ENCODE data around the gene ABHD8.

ABHD8 gene

GRCh38 chr19:17333611-17334413 lies 30.6 kb upstream of the ABHD8 start:
- FAIRE-seq, result no peak

GRCh38 chr19:17332677-17333581 lies 29.7 kb upstream of the ABHD8 start:
- no peak for FAIRE-seq

GRCh38 chr19:17332360-17332676 lies 29.1 kb upstream of the ABHD8 start:
- FAIRE-seq, result no peak

GRCh38 chr19:17331045-17331558 lies 27.9 kb upstream of the ABHD8 start:
- no peak for FAIRE-seq

GRCh38 chr19:17330262-17331044 lies 27.2 kb upstream of the ABHD8 start:
- no peak for FAIRE-seq

- FAIRE-seq, result no peak
These were observed 26.4 kb upstream of the ABHD8 start for GRCh38 chr19:17329366-17330261.

- no peak for FAIRE-seq
These were observed 25.5 kb upstream of the ABHD8 start for GRCh38 chr19:17328517-17329365.

- no peak for FAIRE-seq
These were observed 24.7 kb upstream of the ABHD8 start for GRCh38 chr19:17327654-17328516.

- FAIRE-seq, result no peak
These were observed 23.9 kb upstream of the ABHD8 start for GRCh38 chr19:17327068-17327653.

- no peak for FAIRE-seq
These were observed 23.4 kb upstream of the ABHD8 start for GRCh38 chr19:17326595-17326966.

GRCh38 chr19:17325881-17326594 lies 22.8 kb upstream of the ABHD8 start:
- FAIRE-seq, result no peak

GRCh38 chr19:17325133-17325532 lies 21.9 kb upstream of the ABHD8 start:
- no peak for FAIRE-seq

- no peak for FAIRE-seq
These were observed 21.3 kb upstream of the ABHD8 start for GRCh38 chr19:17324357-17325114.

GRCh38 chr19:17323964-17324332 lies 20.7 kb upstream of the ABHD8 start:
- no peak for FAIRE-seq

- FAIRE-seq, result no peak
These were observed 20.2 kb upstream of the ABHD8 start for GRCh38 chr19:17323300-17323963.

- no peak for FAIRE-seq
These were observed 19.6 kb upstream of the ABHD8 start for GRCh38 chr19:17322854-17323253.

- no peak for FAIRE-seq
These were observed 18.6 kb upstream of the ABHD8 start for GRCh38 chr19:17321655-17322489.
